Activated T-helper 2 cell treated with anti-CD3 and anti-CD28 coated beads, Interferon-gamma antibody, Interleukin-2, Interleukin-4, amounts not matched to agents 10 μg/mL and 5 μg/mL and 100 μg/mL, durations not matched to agents 14 hours and 24 hours and 36 hours (primary cell): ENCODE results near the gene SPTLC3. TPM values are rescaled to one million over a fixed set of nuclear protein-coding genes. Genes with fewer than 3 reads are reported as not detected.
"Not testable (repeated sequence)": the region's sequence is repeated elsewhere in the genome, so short reads cannot be mapped to it uniquely, and the experiment has no call there.

Source experiments
- DNase-seq: peaks from one replicate; pipeline ENCODE4 v3.0.0; 2021; ENCODE audit warnings: low spot score
- H3K27ac Mint-ChIP-seq: one replicate; pipeline ENCODE4 v1.8.0; 2021; ENCODE audit warnings: mixed read lengths
- H3K27me3 Mint-ChIP-seq: one replicate; pipeline ENCODE4 v1.8.0; 2021; ENCODE audit warnings: low read depth, mixed read lengths
- H3K36me3 Mint-ChIP-seq: one replicate; pipeline ENCODE4 v1.8.0; 2021; ENCODE audit warnings: low read depth, mixed read lengths
- H3K4me1 Mint-ChIP-seq: one replicate; pipeline ENCODE4 v1.8.0; 2021; ENCODE audit warnings: low read depth, mixed read lengths
- H3K4me3 Mint-ChIP-seq: one replicate; pipeline ENCODE4 v1.8.0; 2021; ENCODE audit warnings: low read depth, mild to moderate bottlenecking, moderate library complexity, mixed read lengths
- H3K9me3 Mint-ChIP-seq: one replicate; pipeline ENCODE4 v1.8.0; 2021; ENCODE audit warnings: mixed read lengths
- intact Hi-C: fragments of 100-400 bp; cut with micrococcal nuclease; formaldehyde crosslinking; loops from one replicate; pipeline ENCODE4 v1.15.1; 2023
- total RNA-seq: library from RNA; stranded (reverse); gene quantifications from 2 replicates; pipeline ENCODE4 v1.2.3, GENCODE V29; 2022

The SPTLC3 gene
- total RNA-seq, 1 donor from 2014 or later, result 0.68 TPM

- no peak for DNase-seq
- no peaks in the 10 kb centered on the region for H3K36me3 Mint-ChIP-seq
- peaks cover 6% of the 10 kb centered on the region for H3K27me3 Mint-ChIP-seq
- no peak overlapping the region for H3K27ac Mint-ChIP-seq
- H3K4me3 Mint-ChIP-seq, result no peak overlapping the region
- H3K9me3 Mint-ChIP-seq, result no peaks in the 10 kb centered on the region
- H3K4me1 Mint-ChIP-seq, result no peaks in the 10 kb centered on the region
- intact Hi-C loops, result no loop called here
Measured at GRCh38 chr20:12975833-12976608, 32.8 kb upstream of the SPTLC3 start.

- no peaks in the 10 kb centered on the region for H3K4me1 Mint-ChIP-seq
- intact Hi-C loops, result no loop called here
- no peak for DNase-seq
Measured at GRCh38 chr20:12976720-12977309, 32.0 kb upstream of the SPTLC3 start.

GRCh38 chr20:12977328-12978125 is 31.2 kb upstream of the SPTLC3 start:
- H3K4me1 Mint-ChIP-seq, result no peaks in the 10 kb centered on the region
- no peaks in the 10 kb centered on the region for H3K9me3 Mint-ChIP-seq
- H3K27me3 Mint-ChIP-seq, result peaks cover 5% of the 10 kb centered on the region
- H3K36me3 Mint-ChIP-seq, result no peaks in the 10 kb centered on the region
- H3K27ac Mint-ChIP-seq, result no peak overlapping the region
- no peak for DNase-seq
- intact Hi-C loops, result no loop called here
- H3K4me3 Mint-ChIP-seq, result no peak overlapping the region

More at GRCh38 chr20:12976720-12977309, 32.0 kb upstream of the SPTLC3 start:
- Mint-ChIP-seq H3K36me3 (no peaks in the 10 kb centered on the region), H3K4me3 (no peak overlapping the region), H3K9me3 (no peaks in the 10 kb centered on the region), H3K27ac (no peak overlapping the region), H3K27me3 (peaks cover 5% of the 10 kb centered on the region)

GRCh38 chr20:12978126-12978394 is 30.7 kb upstream of the SPTLC3 start:
- H3K4me1 Mint-ChIP-seq, result no peaks in the 10 kb centered on the region
- no peak overlapping the region for H3K4me3 Mint-ChIP-seq
- H3K36me3 Mint-ChIP-seq, result no peaks in the 10 kb centered on the region
- intact Hi-C loops, result no loop called here
- no peak for DNase-seq
- peaks cover 5% of the 10 kb centered on the region for H3K27me3 Mint-ChIP-seq
- H3K27ac Mint-ChIP-seq, result no peak overlapping the region
- no peaks in the 10 kb centered on the region for H3K9me3 Mint-ChIP-seq

- no peaks in the 10 kb centered on the region for H3K36me3 Mint-ChIP-seq
- H3K9me3 Mint-ChIP-seq, result no peaks in the 10 kb centered on the region
- H3K4me3 Mint-ChIP-seq, result no peak overlapping the region
- intact Hi-C loops, result no loop called here
- H3K27me3 Mint-ChIP-seq, result peaks cover 5% of the 10 kb centered on the region
- H3K4me1 Mint-ChIP-seq, result no peaks in the 10 kb centered on the region
- no peak overlapping the region for H3K27ac Mint-ChIP-seq
- DNase-seq, result no peak
Measured at GRCh38 chr20:12978613-12979495, 29.9 kb upstream of the SPTLC3 start.

- H3K27me3 Mint-ChIP-seq, H3K4me3 Mint-ChIP-seq, H3K36me3 Mint-ChIP-seq: not testable (repeated sequence)
Measured at GRCh38 chr20:12979713-12980112, 29.1 kb upstream of the SPTLC3 start.

GRCh38 chr20:12982098-12982497 is 26.7 kb upstream of the SPTLC3 start:
- no peaks in the 10 kb centered on the region for H3K4me1 Mint-ChIP-seq
- H3K27ac Mint-ChIP-seq, result no peak overlapping the region
- no peak for DNase-seq
- no peaks in the 10 kb centered on the region for H3K9me3 Mint-ChIP-seq
- intact Hi-C loops, result no loop called here
- H3K4me3 Mint-ChIP-seq, result no peak overlapping the region
- no peaks in the 10 kb centered on the region for H3K36me3 Mint-ChIP-seq
- peaks cover 5% of the 10 kb centered on the region for H3K27me3 Mint-ChIP-seq

More at GRCh38 chr20:12979713-12980112, 29.1 kb upstream of the SPTLC3 start:
- H3K9me3 Mint-ChIP-seq, H3K4me1 Mint-ChIP-seq, intact Hi-C loops, H3K27ac Mint-ChIP-seq, DNase-seq: not testable (repeated sequence)

- Mint-ChIP-seq H3K4me3 (no peak overlapping the region), H3K36me3 (no peaks in the 10 kb centered on the region), H3K9me3 (no peaks in the 10 kb centered on the region), H3K27ac (no peak overlapping the region), H3K27me3 (peaks cover 2% of the 10 kb centered on the region), H3K4me1 (no peaks in the 10 kb centered on the region)
- no peak for DNase-seq
- intact Hi-C loops, result no loop called here
Measured at GRCh38 chr20:12984069-12984765, 24.6 kb upstream of the SPTLC3 start.

GRCh38 chr20:12984863-12985262 is 23.9 kb upstream of the SPTLC3 start:
- no peaks in the 10 kb centered on the region for H3K4me1 Mint-ChIP-seq
- intact Hi-C loops, result no loop called here
- H3K36me3 Mint-ChIP-seq, result no peaks in the 10 kb centered on the region
- no peak overlapping the region for H3K27ac Mint-ChIP-seq
- H3K4me3 Mint-ChIP-seq, result no peak overlapping the region
- DNase-seq, result no peak
- H3K27me3 Mint-ChIP-seq, result no peaks in the 10 kb centered on the region
- no peaks in the 10 kb centered on the region for H3K9me3 Mint-ChIP-seq

- Mint-ChIP-seq H3K4me3 (no peak overlapping the region), H3K4me1 (no peaks in the 10 kb centered on the region), H3K36me3 (no peaks in the 10 kb centered on the region), H3K9me3 (no peaks in the 10 kb centered on the region), H3K27ac (no peak overlapping the region), H3K27me3 (no peaks in the 10 kb centered on the region)
- intact Hi-C loops, result no loop called here
- no peak for DNase-seq
Measured at GRCh38 chr20:12987261-12987660, 21.5 kb upstream of the SPTLC3 start.

- no peaks in the 10 kb centered on the region for H3K4me1 Mint-ChIP-seq
Measured at GRCh38 chr20:12989586-12990115, 19.1 kb upstream of the SPTLC3 start.

GRCh38 chr20:12997128-12997655 is 11.6 kb upstream of the SPTLC3 start:
- no peaks in the 10 kb centered on the region for H3K9me3 Mint-ChIP-seq
- no peaks in the 10 kb centered on the region for H3K36me3 Mint-ChIP-seq
- no peaks in the 10 kb centered on the region for H3K4me1 Mint-ChIP-seq
- H3K27ac Mint-ChIP-seq, result no peak overlapping the region
- H3K4me3 Mint-ChIP-seq, result no peak overlapping the region
- intact Hi-C loops, result no loop called here
- DNase-seq, result no peak
- no peaks in the 10 kb centered on the region for H3K27me3 Mint-ChIP-seq

More at GRCh38 chr20:12989586-12990115, 19.1 kb upstream of the SPTLC3 start:
- Mint-ChIP-seq H3K4me3 (no peak overlapping the region), H3K9me3 (no peaks in the 10 kb centered on the region), H3K36me3 (no peaks in the 10 kb centered on the region), H3K27me3 (no peaks in the 10 kb centered on the region), H3K27ac (no peak overlapping the region)
- no peak for DNase-seq
- intact Hi-C loops, result no loop called here
